Gastrocnemius medialis (tissue), 4 donors: ENCODE measurements around the gene ADH1A. TPM values are rescaled to one million over a fixed set of nuclear protein-coding genes. Genes with fewer than 3 reads are reported as not detected.

Experiments
- ATAC-seq, 2 donors: fragments of 150-250 bp; one replicate each; pipeline ENCODE4 v1.9.1; 2016
- DNase-seq, 2 donors: peaks; one replicate each; pipeline ENCODE4 v3.0.0-alpha.2; 2019
- H3K27ac ChIP-seq, 4 donors: fragments of 200-600 bp; sonication (generic); 1 replicate in 1 of 4; 2 replicates in 3 of 4; pipeline ENCODE4 v1.5.1; 2016 to 2018; ENCODE audit warnings: mild to moderate bottlenecking in 2 of 4, moderate library complexity in 1 of 4
- H3K27me3 ChIP-seq, 3 donors: fragments of 200-600 bp; sonication (generic) in 2 of 3; 1 replicate in 1 of 3; 2 replicates in 2 of 3; pipeline versions ENCODE4 v1.5.1 to v1.6.0; 2016 to 2019; ENCODE audit warnings: mild to moderate bottlenecking in 1 of 3, moderate library complexity in 1 of 3
- H3K36me3 ChIP-seq, 2 donors: fragments of 200-600 bp; sonication (generic) in 1 of 2; one replicate each; pipeline ENCODE4 v1.5.1; 2017 to 2018
- H3K4me1 ChIP-seq, 2 donors: fragments of 200-600 bp; sonication (generic) in 1 of 2; one replicate each; pipeline ENCODE4 v1.5.1; 2016 to 2017; ENCODE audit warnings: mild to moderate bottlenecking in 2 of 2
- H3K4me3 ChIP-seq, 4 donors: fragments of 200-600 bp; sonication (generic) in 3 of 4; 1 replicate in 1 of 4; 2 replicates in 3 of 4; pipeline ENCODE4 v1.5.1; 2016 to 2019; ENCODE audit warnings: mild to moderate bottlenecking in 2 of 4
- H3K9me3 ChIP-seq, 3 donors: fragments of 200-600 bp; sonication (generic) in 2 of 3; 1 replicate in 1 of 3; 2 replicates in 2 of 3; pipeline ENCODE4 v1.5.1; 2016 to 2019
- CTCF ChIP-seq, 5 experiments: fragments of 450-650 bp in 3 of 5; fragments of 200-600 bp in 2 of 5; sonication (generic) in 2 of 5; IDR thresholded peaks in 4 of 5; conservative IDR thresholded peaks in 1 of 5; 1 replicate in 4 of 5; 2 replicates in 1 of 5; pipeline ENCODE4 v1.5.1; 2016 to 2019; ENCODE audit warnings: antibody characterized with exemption in 5 of 5, mild to moderate bottlenecking in 3 of 5, moderate library complexity in 3 of 5
- POLR2A ChIP-seq, 2 donors: fragments of 450-650 bp; IDR thresholded peaks; one replicate each; pipeline ENCODE4 v1.6.1; 2017; ENCODE audit warnings: antibody characterized with exemption in 2 of 2, mild to moderate bottlenecking in 2 of 2, moderate library complexity in 2 of 2
- in situ Hi-C, 4 donors: fragments of 200-750 bp; cut with MboI; loops; one replicate each; pipeline versions ENCODE4 v1.15.0 to v1.8.0; 2017; ENCODE audit warnings: low sequenced_read_pairs in 4 of 4
- intact Hi-C: fragments of 100-400 bp; cut with DNase I; formaldehyde crosslinking; loops from one replicate; pipeline ENCODE4 v1.15.1; 2023; ENCODE audit warnings: low total_unique reads
- total RNA-seq, 4 donors: library from RNA; depleted of rRNA; stranded (reverse); fragments of >200 nt; gene quantifications; one replicate each; pipeline versions ENCODE4 v1.1.0 to v1.2.3, GENCODE V29; 2016

Gene ADH1A
- total RNA-seq, 4 donors from 2014 or later: 0.33 to 2.0 TPM; not detected in 2

DNA sequence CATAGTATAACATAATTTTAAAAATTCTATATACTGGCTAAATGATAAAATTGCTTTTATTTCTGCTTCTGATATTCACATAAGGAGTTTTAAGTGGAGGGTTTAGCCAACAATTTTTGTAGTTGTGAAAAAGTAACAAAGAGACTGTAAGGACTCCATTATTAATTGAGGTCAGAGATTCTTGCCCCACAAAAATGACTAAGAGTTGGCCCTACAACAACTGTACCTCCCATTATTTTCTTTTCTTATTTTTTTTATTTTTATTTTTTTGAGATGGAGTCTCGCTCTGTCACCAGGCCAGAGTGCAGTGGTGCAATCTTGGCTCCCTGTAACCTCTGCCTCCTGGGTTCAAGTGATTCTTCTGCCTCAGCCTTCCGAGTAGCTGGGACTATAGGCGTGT is 39.9 kb upstream of the ADH1A start:
- in situ Hi-C loops: no loop called here
- no peaks in the 10 kb centered on the region for H3K9me3 ChIP-seq
- intact Hi-C loops: no loop called here
- no peaks in the 10 kb centered on the region for H3K27me3 ChIP-seq
- ATAC-seq (peak in 1 of 2 donors; percentile 37), DNase-seq (no peak)
- H3K4me1 ChIP-seq: peaks cover 5% of the 10 kb centered on the region in 2 donors
- TF ChIP-seq POLR2A (IDR thresholded peaks at IDR 0.05) (no peak), CTCF (IDR thresholded peaks at IDR 0.05 in 4 of 5, conservative IDR thresholded peaks at IDR 0.05 in 1 of 5) (no peak)
- no peaks in the 10 kb centered on the region for H3K36me3 ChIP-seq
- no peak overlapping the region for H3K27ac ChIP-seq
- H3K4me3 ChIP-seq: no peak overlapping the region

DNA sequence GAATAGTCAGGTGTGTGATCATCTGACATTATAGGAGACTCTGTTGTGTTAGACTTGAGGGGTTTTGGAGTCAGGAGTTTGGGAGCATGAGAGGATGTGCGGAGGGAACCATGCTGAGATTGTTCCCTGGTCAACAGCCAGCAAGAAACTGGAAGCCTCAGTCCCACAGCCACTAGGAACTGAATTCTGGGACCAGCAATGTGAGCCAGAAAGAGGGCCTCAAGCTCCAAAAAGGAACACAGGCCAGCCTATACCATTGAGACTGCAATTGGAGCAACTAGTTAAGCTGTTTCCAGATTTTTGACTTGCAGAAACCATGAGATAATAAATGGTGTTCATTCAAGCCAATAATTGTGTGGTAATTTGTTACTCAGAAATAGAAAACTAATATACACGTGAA is 39.1 kb upstream of the ADH1A start:
- no peak for DNase-seq
- in situ Hi-C loops: no loop called here
- Histone ChIP-seq H3K4me3 (no peak overlapping the region), H3K9me3 (no peaks in the 10 kb centered on the region), H3K27me3 (no peaks in the 10 kb centered on the region), H3K36me3 (no peaks in the 10 kb centered on the region), H3K4me1 (peaks cover 11 to 12% of the 10 kb centered on the region in 2 donors), H3K27ac (no peak overlapping the region)
- intact Hi-C loops: loop anchor here (5.0 kb wide), 1 partner anchor 403 kb away; the partner anchor contains the start of gene EIF4E
- TF ChIP-seq POLR2A (IDR thresholded peaks at IDR 0.05) (no peak), CTCF (IDR thresholded peaks at IDR 0.05 in 4 of 5, conservative IDR thresholded peaks at IDR 0.05 in 1 of 5) (no peak)
- ATAC-seq: no peak

DNA sequence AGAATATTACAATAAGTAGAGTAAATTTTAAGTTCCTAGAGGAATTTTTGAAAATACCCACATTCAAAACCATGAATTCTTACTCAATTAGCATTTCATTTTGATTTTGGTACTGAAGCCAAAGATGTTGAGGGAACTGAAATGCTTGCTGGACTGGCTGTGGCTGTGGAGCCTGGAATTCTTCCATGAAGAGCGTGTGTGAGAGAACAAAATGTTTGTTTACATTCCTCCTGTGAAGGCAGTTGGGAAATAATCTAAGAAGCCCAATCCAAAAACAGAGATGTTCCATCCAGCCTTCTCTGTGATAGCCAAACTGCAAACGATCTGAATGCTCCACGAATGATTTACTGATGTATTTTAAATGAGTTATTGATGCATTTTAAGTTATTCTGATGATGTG is 34.2 kb upstream of the ADH1A start:
- ATAC-seq (peak; percentile 83 to 87), DNase-seq (peak; percentile 81 to 82)
- Histone ChIP-seq H3K27ac (peak overlapping the region; percentile 88 to 93 (median 92)), H3K4me3 (no peak overlapping the region), H3K36me3 (no peaks in the 10 kb centered on the region), H3K27me3 (no peaks in the 10 kb centered on the region), H3K9me3 (no peaks in the 10 kb centered on the region), H3K4me1 (peaks cover 34% of the 10 kb centered on the region in 2 donors)
- intact Hi-C loops: loop anchor here (1.0 to 5.0 kb wide), 7 partner anchors 79 to 627 kb away; partner anchors contain the start of genes EIF4E, H2AZ1 and METAP1
- in situ Hi-C loops: no loop called here
- TF ChIP-seq POLR2A (IDR thresholded peaks at IDR 0.05) (no peak), CTCF (IDR thresholded peaks at IDR 0.05 in 4 of 5, conservative IDR thresholded peaks at IDR 0.05 in 1 of 5) (no peak)

- in situ Hi-C loops: no loop called here
- ATAC-seq: peak; percentile 21 to 28
- TF ChIP-seq CTCF (IDR thresholded peaks at IDR 0.05 in 4 of 5, conservative IDR thresholded peaks at IDR 0.05 in 1 of 5) (no peak), POLR2A (IDR thresholded peaks at IDR 0.05) (no peak)
- peaks cover 34% of the 10 kb centered on the region in 2 donors for H3K4me1 ChIP-seq
- no peaks in the 10 kb centered on the region for H3K36me3 ChIP-seq
- no peak for DNase-seq
- no peaks in the 10 kb centered on the region for H3K27me3 ChIP-seq
- H3K27ac ChIP-seq: peak overlapping the region; percentile 88 to 93 (median 92)
- H3K4me3 ChIP-seq: peak overlapping the region in 1 of 4 donors; percentile 15
- no peaks in the 10 kb centered on the region for H3K9me3 ChIP-seq
- intact Hi-C loops: loop anchor here (2.0 to 5.0 kb wide), 5 partner anchors 122 to 628 kb away; partner anchors contain the start of genes H2AZ1 and METAP1
Measured at GRCh38 chr4:99324361-99324760, 33.6 kb upstream of the ADH1A start.

DNA sequence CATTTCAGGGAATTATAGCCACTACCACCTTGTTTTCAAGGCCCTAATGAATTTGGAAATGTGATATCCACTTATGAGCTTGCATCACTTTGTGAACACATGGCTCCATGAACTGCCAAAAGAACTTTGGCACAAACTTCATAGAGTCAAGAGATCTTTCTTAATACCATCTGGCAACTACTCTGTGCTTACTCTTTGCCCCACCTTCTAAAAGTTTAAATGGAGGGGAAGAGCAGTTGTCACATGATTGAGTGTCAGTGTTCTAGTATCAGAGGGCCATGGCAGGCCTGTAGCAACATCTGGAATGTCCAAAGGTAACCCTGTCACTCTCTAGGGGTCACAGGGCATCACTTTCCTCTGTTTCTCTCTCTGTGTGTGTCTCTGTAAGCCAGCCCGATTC is 33.0 kb upstream of the ADH1A start:
- peak overlapping the region in 1 of 4 donors; percentile 15 for H3K4me3 ChIP-seq
- peaks cover 34% of the 10 kb centered on the region in 2 donors for H3K4me1 ChIP-seq
- peak overlapping the region; percentile 88 to 93 (median 92) for H3K27ac ChIP-seq
- TF ChIP-seq POLR2A (IDR thresholded peaks at IDR 0.05): no peak
- H3K36me3 ChIP-seq: no peaks in the 10 kb centered on the region
- intact Hi-C loops: loop anchor here (1.0 to 5.0 kb wide), 7 partner anchors 23 to 629 kb away; partner anchors contain the start of genes ADH5, H2AZ1 and METAP1
- H3K9me3 ChIP-seq: no peaks in the 10 kb centered on the region
- ATAC-seq: peak; percentile 94 to 97
- H3K27me3 ChIP-seq: no peaks in the 10 kb centered on the region
- DNase-seq: peak; percentile 73 to 76
- in situ Hi-C loops: no loop called here
